HG03521 (cell line): ENCODE data around the gene MICU1.
"Not testable (repeated sequence)": the region's sequence is repeated elsewhere in the genome, so short reads cannot be mapped to it uniquely, and the experiment has no call there.

Experiments used
- ATAC-seq: cut with Tn5 transposase; IDR thresholded peaks from one replicate; pipeline ENCODE4 v1.9.1; 2021; ENCODE audit warnings: mild to moderate bottlenecking, moderate library complexity; ENCODE audit not compliant: unreplicated experiment

MICU1 gene

GRCh38 chr10:72459301-72459700, 166.6 kb downstream of the MICU1 start:
- no peak for ATAC-seq

GRCh38 chr10:72455889-72456595, 169.8 kb downstream of the MICU1 start:
- no peak for ATAC-seq

DNA sequence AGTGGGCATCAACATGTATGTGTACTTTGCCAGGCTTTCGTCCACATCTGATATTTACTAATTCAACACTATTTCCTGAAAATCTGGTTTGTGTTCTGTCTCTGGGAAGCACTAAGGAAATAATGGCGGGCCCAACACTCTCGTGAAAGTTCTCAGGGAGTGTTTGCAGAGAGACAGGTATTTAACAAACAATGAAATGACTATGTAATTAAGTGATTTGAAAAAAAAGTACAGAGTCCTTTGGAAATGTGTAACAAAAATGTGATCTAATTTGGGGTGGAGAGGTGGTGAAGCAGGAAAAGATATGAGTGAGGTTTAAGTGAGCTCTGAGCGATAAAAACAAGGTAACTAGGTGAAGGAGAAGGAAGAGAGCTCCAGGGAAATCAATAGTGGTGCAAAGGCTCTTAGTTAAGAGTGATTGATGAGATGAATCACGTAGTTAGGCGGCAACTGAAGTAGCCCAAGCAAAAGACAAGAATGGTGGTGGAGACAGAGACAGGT, 175.9 kb downstream of the MICU1 start:
- ATAC-seq = no peak

DNA sequence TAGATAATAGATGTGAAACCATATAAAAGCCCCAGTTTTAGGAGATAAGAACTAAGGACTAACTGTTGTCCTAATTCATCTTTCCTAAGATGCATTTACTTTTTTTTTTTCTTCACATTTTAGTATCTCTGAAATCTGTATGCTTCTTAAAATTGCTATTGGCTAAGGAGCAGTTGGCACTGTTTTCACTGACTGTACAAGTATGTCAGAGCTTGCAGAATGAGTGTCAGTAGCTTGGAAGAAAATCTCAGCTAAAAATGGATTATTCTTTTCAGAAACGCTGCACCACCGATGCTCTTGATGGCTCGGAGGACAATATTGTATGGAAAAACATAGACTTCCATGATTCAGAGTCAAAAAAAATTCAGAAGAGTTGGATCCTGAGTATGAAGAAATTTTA, 180.0 kb downstream of the MICU1 start:
- no peak for ATAC-seq

GRCh38 chr10:72442969-72443368, 182.9 kb downstream of the MICU1 start:
- not testable (repeated sequence) for ATAC-seq

DNA sequence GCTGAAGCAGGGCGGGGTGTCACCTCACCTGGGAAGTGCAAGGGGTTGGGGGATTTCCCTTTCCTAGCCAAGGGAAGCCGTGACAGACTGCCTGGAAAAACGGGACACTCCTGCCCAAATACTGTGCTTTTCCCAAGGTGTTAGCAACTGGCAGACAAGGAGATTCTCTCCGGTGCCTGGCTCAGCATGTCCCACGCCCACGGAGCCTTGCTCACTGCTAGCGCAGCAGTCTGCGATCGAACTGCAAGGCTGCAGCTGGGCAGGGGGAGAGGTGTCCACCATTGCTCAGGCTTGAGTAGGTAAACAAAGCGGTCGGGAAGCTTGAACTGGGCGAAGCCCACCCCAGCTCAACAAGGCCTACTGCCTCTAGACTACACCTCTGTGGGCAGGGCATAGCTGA, 190.3 kb downstream of the MICU1 start:
- ATAC-seq = no peak

DNA sequence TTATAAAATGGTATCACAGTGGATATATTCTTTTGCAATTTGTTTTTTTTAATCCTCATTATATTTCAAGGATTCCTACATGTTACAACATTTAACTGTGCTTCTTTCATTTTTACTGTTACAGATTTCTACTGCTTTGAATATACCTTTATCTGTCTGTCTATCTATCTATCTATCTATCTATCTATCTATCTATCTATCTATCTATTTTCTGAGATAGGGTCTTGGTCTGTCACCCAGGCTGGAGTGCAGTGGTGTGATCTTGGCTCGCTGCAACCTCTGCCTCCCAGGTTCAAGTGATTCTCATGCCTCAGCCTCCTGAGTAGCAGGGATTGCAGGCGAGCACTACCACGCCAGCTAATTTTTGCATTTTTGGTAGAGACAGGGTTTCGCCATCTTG, 194.9 kb downstream of the MICU1 start:
- ATAC-seq = not testable (repeated sequence)

GRCh38 chr10:72429931-72430330, 195.9 kb downstream of the MICU1 start:
- ATAC-seq = no peak

DNA sequence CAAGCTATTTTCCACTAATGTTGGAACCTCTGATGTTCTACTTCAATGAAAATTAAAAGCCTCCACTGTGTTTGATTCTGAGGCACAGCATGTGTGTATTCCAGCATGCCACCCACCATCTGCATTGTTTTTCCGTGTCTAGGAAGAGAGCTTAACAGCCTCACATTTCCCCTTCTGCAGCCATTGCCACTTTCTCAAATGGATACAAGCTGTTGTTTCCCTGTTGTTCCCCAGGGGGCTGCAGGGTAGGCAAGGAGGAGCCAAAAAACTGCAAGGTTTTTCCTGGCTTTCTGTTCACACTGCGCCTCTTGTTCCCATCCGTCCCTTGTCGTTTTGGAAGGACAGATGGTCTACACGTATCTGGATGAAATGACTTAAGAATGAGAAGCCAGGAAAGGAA, 198.9 kb downstream of the MICU1 start:
- no peak for ATAC-seq

GRCh38 chr10:72425133-72425532, 200.7 kb downstream of the MICU1 start:
- ATAC-seq = no peak

- no peak for ATAC-seq
Measured at GRCh38 chr10:72424561-72424960, 201.3 kb downstream of the MICU1 start.

GRCh38 chr10:72423426-72423825, 202.5 kb downstream of the MICU1 start:
- ATAC-seq = no peak

DNA sequence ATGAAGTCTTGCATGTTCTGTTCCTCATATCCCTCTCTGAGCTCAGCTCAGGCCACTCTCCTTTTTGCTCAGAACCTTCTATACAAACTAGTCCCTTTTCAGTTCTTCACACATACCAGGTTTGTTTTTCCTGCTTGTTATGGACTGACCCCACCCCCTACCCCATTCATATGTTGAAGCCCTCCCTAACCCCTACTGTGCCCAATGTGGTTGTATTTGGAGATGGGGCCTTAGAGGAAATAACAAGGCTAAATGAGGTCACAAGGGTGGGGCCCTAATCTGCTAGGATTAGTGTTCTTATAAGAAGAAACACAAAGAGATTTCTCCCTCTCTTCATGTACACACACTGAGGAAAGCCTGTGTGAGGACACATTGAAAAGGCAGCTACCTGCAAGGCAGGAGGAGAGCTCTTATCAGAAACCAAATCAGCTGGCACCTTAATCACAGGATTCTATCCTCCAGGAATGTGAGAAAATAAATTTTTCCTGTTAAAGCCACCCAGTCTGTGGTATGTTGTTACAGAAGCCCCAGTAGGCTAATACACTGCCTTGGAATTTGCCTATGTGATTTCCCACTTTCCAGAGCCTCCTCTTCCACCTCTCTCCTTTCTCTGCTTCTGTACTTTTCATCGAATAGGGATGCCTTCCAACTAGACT, 203.9 kb downstream of the MICU1 start:
- ATAC-seq = no peak

- no peak for ATAC-seq
Measured at GRCh38 chr10:72419241-72419640, 206.6 kb downstream of the MICU1 start.

- ATAC-seq = no peak
Measured at GRCh38 chr10:72418679-72419078, 207.2 kb downstream of the MICU1 start.

DNA sequence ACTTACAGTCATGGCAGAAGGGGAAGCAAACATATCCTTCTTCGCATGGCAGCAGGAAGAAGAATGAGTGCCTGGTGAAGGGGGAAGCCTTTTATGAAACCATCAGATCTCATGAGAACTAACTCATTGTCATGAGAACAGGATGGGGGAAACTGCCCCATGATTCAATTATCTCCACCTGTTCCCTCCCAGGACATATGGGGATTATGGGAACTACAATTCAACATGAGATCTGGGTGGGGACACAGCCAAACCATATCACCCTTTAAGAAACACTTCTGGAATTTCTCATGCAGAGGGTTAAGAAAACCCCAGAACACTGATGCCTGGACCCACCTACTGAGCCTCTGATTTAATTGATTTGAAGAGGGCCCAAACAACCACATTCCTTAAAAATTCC, 207.9 kb downstream of the MICU1 start:
- no peak for ATAC-seq

DNA sequence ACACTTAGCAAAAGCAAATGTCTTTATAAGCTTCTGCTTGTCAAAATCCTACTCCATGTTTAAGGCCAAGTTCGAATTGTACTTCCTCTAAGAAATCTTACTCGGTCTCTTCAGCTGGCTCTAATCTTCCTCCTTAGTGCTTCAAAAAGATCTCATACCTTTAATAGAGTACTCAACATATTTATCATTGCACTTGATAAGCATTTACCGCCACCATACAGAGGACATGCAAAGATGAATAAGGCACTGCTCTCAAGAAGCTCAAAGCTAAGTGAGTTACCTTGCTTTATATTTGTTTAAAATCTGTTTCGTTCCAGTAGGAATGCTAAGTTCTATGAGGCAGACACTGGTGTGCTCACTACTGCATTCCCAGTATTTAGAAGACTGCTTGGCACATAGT, 209.2 kb downstream of the MICU1 start:
- no peak for ATAC-seq

DNA sequence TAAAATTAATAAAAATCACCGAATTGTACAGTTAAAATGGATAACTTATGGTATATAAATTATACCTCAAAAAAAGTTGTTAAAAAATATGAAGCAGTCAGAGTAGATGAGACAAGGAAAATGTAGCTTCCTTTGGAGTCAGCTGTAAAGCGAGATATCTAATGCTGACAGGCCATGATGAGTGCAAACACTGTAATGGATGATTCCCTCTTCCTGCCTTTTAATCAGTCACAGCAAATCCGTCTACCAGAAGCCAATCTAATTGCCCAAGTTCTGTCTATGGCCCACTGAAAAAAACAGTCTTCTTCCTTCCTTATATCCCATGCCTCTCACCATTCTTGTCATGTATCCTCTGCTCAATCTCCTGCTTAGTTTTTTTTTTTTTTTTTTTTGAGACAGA, 211.2 kb downstream of the MICU1 start:
- ATAC-seq = no peak

DNA sequence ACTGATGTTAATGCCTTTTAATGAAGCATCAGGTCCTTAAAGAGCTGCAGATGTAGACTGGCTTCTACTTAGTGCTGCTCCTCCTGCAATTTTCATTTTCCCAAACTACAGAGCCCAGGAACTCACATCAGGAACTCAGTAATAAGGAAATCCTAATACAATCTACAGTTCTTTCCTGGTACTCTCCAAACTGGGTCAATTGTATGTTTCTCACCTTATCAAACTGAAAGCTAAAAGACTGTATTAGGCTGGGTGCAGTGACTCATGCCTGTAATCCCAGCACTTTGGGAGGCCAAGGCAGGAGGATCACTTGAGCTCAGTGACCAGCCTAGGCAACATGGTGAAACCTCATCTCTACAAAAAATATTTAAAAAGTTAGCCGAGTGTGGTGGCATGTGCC, 216.7 kb downstream of the MICU1 start:
- no peak for ATAC-seq

DNA sequence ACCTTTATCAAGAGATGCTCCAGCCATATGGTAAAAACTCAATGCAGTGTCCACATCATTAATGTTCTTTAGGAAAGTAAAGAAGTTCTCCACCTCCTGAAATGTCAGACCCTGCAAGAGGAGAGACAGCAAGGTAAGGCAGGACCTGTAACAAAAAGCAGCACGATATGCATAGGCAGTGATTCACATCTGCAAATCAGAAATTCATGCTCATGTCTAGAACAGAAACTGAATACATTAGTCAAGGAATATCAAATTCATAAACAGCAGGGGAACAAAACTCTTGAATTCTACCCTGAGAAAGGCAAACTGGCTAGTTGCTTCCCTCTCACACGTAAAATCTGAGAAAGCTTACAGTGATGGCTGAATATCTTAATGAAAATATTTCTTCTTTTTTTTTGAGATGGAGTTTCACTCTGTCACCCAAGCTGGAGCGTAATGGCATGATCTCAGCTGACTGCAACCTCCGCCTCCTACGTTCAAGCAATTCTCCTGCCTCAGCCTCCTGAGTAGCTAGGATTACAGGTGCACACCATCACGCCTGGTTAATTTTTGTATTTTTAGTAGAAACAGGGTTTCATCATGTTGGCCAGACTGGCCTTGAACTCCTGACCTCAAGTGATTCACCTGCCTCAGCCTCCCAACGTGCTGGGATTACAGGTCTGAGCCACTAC, 217.8 kb downstream of the MICU1 start:
- no peak for ATAC-seq

DNA sequence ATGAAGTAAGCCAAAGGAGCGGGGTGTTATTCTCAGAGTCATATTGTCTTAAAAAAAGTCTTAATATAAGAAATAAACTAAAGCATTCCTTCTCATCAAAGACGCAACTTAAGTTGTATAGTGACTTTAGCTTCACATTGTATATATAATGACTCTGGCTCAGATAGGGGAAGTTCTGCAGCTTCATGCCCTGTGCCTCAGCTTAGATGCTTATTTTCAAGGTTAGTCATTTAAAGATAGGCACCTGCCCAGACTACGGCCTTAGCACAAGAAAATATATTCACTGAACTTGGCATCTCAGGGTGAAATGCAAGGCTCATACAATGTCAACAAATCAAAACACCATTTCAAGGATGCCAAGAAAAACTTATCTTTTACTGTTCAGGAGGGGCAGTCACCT, 218.4 kb downstream of the MICU1 start:
- ATAC-seq = no peak

- ATAC-seq = not testable (repeated sequence)
Measured at GRCh38 chr10:72395581-72395980, 230.3 kb downstream of the MICU1 start.
